Adipose tissue (tissue), 3 donors: Measurements from ENCODE around the gene ELMO1. TPM values are rescaled to one million over a fixed set of nuclear protein-coding genes. Genes with fewer than 3 reads are reported as not detected.

Experiments used
- H3K27ac ChIP-seq: one replicate; pipeline ENCODE4 v1.5.1; 2013; ENCODE audit warnings: low read depth, low read length
- WGBS, 3 donors: extraction: QIAGEN DNeasy Blood & Tissue Kit; methylation state at CpG; one replicate each; pipeline ENCODE4 v1.1.7; 2013; 5-methylcytosine and 5-hydroxymethylcytosine counted together
- polyA plus RNA-seq, 3 donors: library from polyadenylated mRNA; stranded (reverse); fragments of 200-250 nt; gene quantifications; one replicate each; pipeline ENCODE4 v1.2.3, GENCODE V29; 2013
- donor health status: healthy with polysubstance abuse.
- donor health status: Bipolar disorder and iron deficiency.
- donor health status: healthy.

The ELMO1 gene
- polyA plus RNA-seq, 3 donors, result 3.4 to 22.4 (median 13.9) TPM

GRCh38 chr7:37275078-37275710, 173.5 kb downstream of the ELMO1 start:
- H3K27ac ChIP-seq, result no peak overlapping the region
- 59 to 77% (median 73%) methylated on average over 5 of the region's 5 CpGs for WGBS, 3 donors

- WGBS, 3 donors, result 78 to 95% (median 93%) methylated on average over 2 of the region's 2 CpGs
These were observed 174.8 kb downstream of the ELMO1 start for GRCh38 chr7:37273891-37274290.

GRCh38 chr7:37269711-37270508, 178.8 kb downstream of the ELMO1 start:
- WGBS, 3 donors, result 81 to 86% (median 84%) methylated on average over 6 of the region's 6 CpGs
- H3K27ac ChIP-seq, result no peak overlapping the region

More at GRCh38 chr7:37273891-37274290, 174.8 kb downstream of the ELMO1 start:
- H3K27ac ChIP-seq, result no peak overlapping the region

- no peak overlapping the region for H3K27ac ChIP-seq
- 91 to 95% (median 94%) methylated on average over 8 of the region's 8 CpGs for WGBS, 3 donors
These were observed 181.4 kb downstream of the ELMO1 start for GRCh38 chr7:37267251-37267650.

GRCh38 chr7:37265876-37266275, 182.8 kb downstream of the ELMO1 start:
- H3K27ac ChIP-seq, result no peak overlapping the region
- 76 to 81% (median 76%) methylated on average over 7 of the region's 7 CpGs for WGBS, 3 donors

- WGBS, 3 donors, result 42 to 82% (median 62%) methylated on average over 1 of the region's 1 CpG
These were observed 183.7 kb downstream of the ELMO1 start for GRCh38 chr7:37265006-37265405.

DNA sequence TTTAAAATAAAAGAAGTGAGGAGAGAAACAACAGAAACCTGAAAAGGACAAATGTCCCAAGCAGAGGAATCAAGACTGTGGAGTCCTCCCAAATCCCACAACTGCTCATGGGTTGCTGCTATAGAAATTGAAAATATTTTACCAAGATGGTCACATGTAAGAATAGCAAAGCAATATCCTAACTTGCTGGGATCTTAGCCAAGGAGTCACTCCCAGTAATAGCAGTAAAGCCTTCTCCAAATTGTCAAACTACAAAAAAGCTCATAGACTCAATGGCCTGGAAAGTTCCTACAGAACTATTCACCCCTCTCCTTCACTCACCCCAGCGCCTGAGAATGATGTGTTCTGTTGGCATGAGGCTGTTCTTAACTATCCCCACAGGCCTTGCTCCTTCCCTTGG, 186.5 kb downstream of the ELMO1 start:
- no peak overlapping the region for H3K27ac ChIP-seq
- 71 to 79% (median 74%) methylated on average over 1 of the region's 1 CpG for WGBS, 3 donors

More at GRCh38 chr7:37265006-37265405, 183.7 kb downstream of the ELMO1 start:
- H3K27ac ChIP-seq, result no peak overlapping the region

- WGBS, 3 donors, result 51 to 67% (median 61%) methylated on average over 11 of the region's 11 CpGs
- no peak overlapping the region for H3K27ac ChIP-seq
These were observed 189.3 kb downstream of the ELMO1 start for GRCh38 chr7:37259319-37259821.

DNA sequence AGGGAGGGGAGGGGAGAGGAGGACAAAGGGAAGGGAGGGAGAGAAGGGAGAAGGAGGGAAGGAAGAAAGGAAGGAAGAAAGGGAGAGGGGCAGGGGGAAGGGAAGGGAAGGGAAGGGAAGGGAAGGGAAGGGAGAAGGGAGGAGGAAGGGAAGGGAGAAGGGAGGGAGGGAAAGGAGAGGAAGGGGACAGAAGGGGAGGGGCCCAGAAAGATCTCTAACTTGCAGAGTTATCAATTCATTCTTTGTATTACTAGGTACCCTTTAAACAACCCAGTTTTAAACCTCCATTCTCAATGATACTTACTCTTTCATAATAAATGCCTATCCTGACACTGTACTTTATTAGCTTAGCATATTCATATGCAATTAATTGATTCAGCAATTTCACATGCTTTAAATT, 192.0 kb downstream of the ELMO1 start:
- no peak overlapping the region for H3K27ac ChIP-seq

DNA sequence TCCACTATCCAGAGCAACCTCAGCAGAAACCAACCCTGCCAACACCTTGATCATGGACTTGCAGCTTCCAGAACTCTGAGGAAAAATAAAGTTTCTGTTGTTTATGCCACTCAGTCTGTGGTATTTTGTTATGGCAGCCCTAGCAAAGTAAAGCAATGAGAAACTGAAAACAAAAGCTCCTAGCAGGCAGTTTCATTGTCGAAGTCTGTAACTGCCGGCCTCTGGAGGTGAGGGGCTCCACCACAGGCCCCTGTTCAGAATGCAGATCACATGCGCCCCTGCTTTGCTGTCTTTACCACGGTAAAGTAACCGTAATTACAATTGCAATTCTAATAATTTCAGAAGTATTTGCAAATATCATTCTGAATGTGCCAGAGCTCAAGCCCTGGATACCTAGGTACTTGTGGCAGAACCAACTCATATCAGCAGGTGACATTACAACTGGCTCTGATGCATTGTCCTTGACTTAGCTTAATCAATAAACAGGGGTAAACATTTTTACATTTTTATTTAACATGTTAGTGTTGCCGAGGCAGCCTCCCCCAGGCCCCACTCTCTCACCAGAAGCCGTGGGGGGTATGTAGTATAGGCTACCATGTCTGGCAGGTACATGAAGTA, 193.2 kb downstream of the ELMO1 start:
- 59 to 90% (median 85%) methylated on average over 7 of the region's 7 CpGs for WGBS, 3 donors
- H3K27ac ChIP-seq, result no peak overlapping the region

DNA sequence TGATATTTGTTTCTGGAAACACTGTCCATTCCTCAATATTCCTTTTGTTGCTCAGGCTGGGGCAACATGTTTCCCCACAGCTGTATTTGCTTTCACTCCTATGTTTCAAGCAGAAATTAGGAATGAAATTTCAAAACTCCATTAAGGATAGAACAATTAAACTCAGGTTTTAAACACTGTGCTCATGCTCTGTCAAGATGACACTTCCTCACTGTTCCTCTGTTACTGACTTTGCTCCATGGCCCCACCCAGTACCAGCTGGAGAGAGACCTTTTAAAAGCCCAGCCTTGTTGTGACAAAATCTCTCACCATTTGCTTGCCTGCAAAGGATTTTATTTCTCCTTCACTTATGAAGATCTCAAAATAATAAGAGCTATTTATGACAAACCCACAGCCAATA, 197.4 kb downstream of the ELMO1 start:
- no peak overlapping the region for H3K27ac ChIP-seq

GRCh38 chr7:37249240-37249639, 199.4 kb downstream of the ELMO1 start:
- no peak overlapping the region for H3K27ac ChIP-seq
- whole genome bisulfite sequencing, 3 donors, result 60 to 80% (median 68%) methylated on average over 1 of the region's 1 CpG

DNA sequence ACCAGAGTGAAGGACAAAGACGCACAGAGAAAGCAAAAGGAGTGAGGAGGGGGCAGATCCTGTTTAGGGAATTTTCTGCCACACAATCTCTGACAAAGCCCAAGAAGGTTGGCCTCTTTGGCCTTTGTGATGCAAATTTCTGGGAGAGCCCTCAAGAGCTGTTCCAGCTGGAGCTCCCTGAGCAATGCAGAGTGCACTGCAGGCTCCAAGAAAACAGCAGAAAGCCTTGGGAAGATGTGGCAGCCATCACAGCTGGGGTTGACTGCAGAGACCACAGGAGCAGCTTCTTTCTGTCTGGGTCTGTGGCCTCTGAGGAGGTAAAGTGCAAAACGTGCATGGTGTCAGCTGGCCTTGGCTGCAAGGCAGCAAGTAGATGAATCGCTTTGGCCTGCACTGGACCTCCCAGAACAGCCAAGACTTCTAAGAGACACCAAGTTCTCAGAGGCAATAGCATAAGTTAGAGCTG, 200.2 kb downstream of the ELMO1 start:
- 45 to 63% (median 54%) methylated on average over 3 of the region's 3 CpGs for WGBS, 3 donors

DNA sequence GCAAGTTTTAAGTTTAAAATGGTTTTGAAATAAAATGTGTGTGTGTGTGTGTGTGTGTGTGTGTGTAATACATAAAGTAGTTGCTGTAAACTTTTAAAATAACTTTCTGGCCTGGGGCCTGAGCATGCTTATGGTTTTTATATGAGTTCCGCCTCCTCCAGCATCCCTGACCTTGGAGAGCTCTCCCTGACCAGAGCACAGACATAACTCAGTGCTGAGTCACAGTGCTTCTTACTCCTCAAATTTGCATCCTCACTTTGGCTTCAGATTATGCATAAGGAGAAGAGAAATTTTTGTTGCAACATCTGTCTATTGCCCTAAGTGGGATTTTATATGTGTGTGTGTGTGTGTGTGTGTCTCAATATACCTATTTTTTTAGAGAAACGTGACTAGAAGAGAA, 200.8 kb downstream of the ELMO1 start:
- no peak overlapping the region for H3K27ac ChIP-seq
- WGBS, 3 donors, result 33 to 61% (median 34%) methylated on average over 2 of the region's 2 CpGs

More for the DNA sequence above, 200.2 kb downstream of the ELMO1 start:
- H3K27ac ChIP-seq, result no peak overlapping the region

DNA sequence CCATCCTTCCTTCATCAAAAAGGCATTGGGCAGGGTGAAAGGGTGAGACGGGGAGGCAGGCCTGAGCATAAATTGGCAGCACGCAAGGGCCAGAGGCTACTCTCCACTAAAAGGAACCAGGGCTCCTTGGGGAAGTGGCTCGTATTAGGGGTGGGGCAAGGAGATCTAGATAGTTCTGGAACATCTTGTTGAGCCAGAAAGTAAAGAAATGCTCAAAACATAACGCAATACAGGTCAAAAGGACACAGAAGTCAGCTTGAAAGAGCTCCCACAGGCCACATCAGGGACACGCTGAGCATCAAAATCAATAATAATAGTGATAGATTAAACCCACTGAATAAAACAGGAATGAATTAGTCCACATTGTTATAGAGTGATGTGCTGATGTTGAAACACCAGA, 203.1 kb downstream of the ELMO1 start:
- H3K27ac ChIP-seq, result no peak overlapping the region
- WGBS, 3 donors, result 72 to 81% (median 77%) methylated on average over 5 of the region's 5 CpGs

- WGBS, 3 donors, result 94 to 100% (median 95%) methylated on average over 1 of the region's 1 CpG
- H3K27ac ChIP-seq, result no peak overlapping the region
These were observed 211.8 kb downstream of the ELMO1 start for GRCh38 chr7:37236906-37237305.

GRCh38 chr7:37235813-37236212, 212.9 kb downstream of the ELMO1 start:
- 58 to 88% (median 87%) methylated on average over 4 of the region's 4 CpGs for WGBS, 3 donors
- H3K27ac ChIP-seq, result no peak overlapping the region

- 3 to 46% (median 30%) methylated on average over 1 of the region's 1 CpG for WGBS, 3 donors
- no peak overlapping the region for H3K27ac ChIP-seq
These were observed 213.7 kb downstream of the ELMO1 start for GRCh38 chr7:37234928-37235327.

DNA sequence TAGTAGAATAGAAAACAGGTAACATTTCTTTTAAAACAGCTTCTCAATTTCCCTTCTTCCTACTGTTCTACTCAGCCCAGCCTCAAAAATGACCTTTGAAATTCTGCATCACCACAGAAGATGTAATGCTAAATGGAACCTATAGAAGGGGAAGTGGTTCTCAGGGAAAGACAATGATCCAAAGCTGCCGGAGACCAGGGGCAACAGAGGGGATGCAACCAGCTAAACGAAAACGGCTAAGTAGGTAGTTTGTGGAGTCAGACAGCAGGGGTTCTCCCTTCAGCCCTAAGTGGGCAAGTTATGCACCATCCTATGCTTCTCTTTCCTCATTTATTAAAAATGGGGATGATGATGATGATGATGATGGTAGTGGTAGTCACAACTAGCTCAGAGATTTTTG, 214.3 kb downstream of the ELMO1 start:
- 42 to 83% (median 80%) methylated on average over 3 of the region's 3 CpGs for WGBS, 3 donors
- H3K27ac ChIP-seq, result no peak overlapping the region
